OCI-LY3 (cell line): Measurements from ENCODE around the gene PRKAR1B.

Source experiments
- H2AFZ ChIP-seq: fragments of 200-600, 300-600 bp; shearing (Covaris generic); 2 replicates; pipeline ENCODE4 v1.6.0; 2014; ENCODE audit warnings: antibody characterized with exemption, low read depth, low read length
- H3K27ac ChIP-seq: fragments of 200-600, 300-600 bp; sonication (generic); 2 replicates; pipeline ENCODE4 v1.5.1; 2014; ENCODE audit warnings: mild to moderate bottlenecking, low read length, moderate library complexity, mixed read lengths
- H3K27me3 ChIP-seq: fragments of 200-600, 300-600 bp; sonication (generic); 2 replicates; pipeline ENCODE4 v1.6.1; 2014; ENCODE audit warnings: low read depth, low read length, mixed read lengths
- H3K36me3 ChIP-seq: fragments of 200-600, 300-600 bp; sonication (generic); replicated peaks from 2 replicates; pipeline ENCODE3; 2014; ENCODE audit warnings: low read depth, low read length, mixed read lengths
- H3K4me1 ChIP-seq: fragments of 300-600, 200-600 bp; sonication (generic); 2 replicates; pipeline ENCODE4 v1.6.1; 2014; ENCODE audit warnings: low read length, mixed read lengths
- H3K4me2 ChIP-seq: fragments of 200-600, 300-600 bp; sonication (generic); 2 replicates; pipeline ENCODE4 v1.6.1; 2014; ENCODE audit warnings: low read length, mixed read lengths
- H3K4me3 ChIP-seq: fragments of 300-600, 200-600 bp; sonication (generic); 2 replicates; pipeline ENCODE4 v1.5.1; 2014; ENCODE audit warnings: antibody characterized with exemption, mild to moderate bottlenecking, low read length, moderate library complexity
- H3K79me2 ChIP-seq: fragments of 300-600, 200-600 bp; shearing (Covaris generic); 2 replicates; pipeline ENCODE4 v1.6.1; 2014; ENCODE audit warnings: mild to moderate bottlenecking, low read length, mixed read lengths
- H3K9ac ChIP-seq: fragments of 300-600, 200-600 bp; shearing (Covaris generic); 2 replicates; pipeline ENCODE4 v1.6.0; 2014; ENCODE audit warnings: mild to moderate bottlenecking, low read length, moderate library complexity
- H3K9me3 ChIP-seq: fragments of 200-600, 300-600 bp; shearing (Covaris generic); 2 replicates; pipeline ENCODE4 v1.6.1; 2014; ENCODE audit warnings: low read length, mixed read lengths; ENCODE audit not compliant: insufficient read depth
- H4K20me1 ChIP-seq: fragments of 200-600, 300-600 bp; sonication (generic); 2 replicates; pipeline ENCODE4 v1.6.1; 2016; ENCODE audit warnings: low read length, mixed read lengths; ENCODE audit not compliant: insufficient read depth
- CTCF ChIP-seq: fragments of 200-600, 300-600 bp; sonication (generic); IDR thresholded peaks from 2 replicates; pipeline ENCODE4 v1.5.1; 2014; ENCODE audit warnings: antibody characterized with exemption, low read length, low read depth
- EZH2phosphoT487 ChIP-seq: fragments of 200-600 bp; shearing (Covaris generic); IDR thresholded peaks from 2 replicates; pipeline ENCODE4 v1.6.1; 2018; ENCODE audit warnings: antibody characterized with exemption, mixed run types, low read depth

Gene PRKAR1B

GRCh38 chr7:544338-545221 lies 182.5 kb downstream of the PRKAR1B start:
- Histone ChIP-seq H3K27me3 (no peaks in the 10 kb centered on the region), H3K9ac (no peak overlapping the region), H3K4me3 (no peak overlapping the region), H3K27ac (no peak overlapping the region), H3K4me2 (no peak overlapping the region), H3K36me3 (no peaks in the 10 kb centered on the region), H2AFZ (no peak overlapping the region), H4K20me1 (no peaks in the 10 kb centered on the region), H3K79me2 (no peaks in the 10 kb centered on the region), H3K4me1 (no peaks in the 10 kb centered on the region), H3K9me3 (no peaks in the 10 kb centered on the region)
- no peak for TF ChIP-seq CTCF
- no peak for TF ChIP-seq EZH2phosphoT487

DNA sequence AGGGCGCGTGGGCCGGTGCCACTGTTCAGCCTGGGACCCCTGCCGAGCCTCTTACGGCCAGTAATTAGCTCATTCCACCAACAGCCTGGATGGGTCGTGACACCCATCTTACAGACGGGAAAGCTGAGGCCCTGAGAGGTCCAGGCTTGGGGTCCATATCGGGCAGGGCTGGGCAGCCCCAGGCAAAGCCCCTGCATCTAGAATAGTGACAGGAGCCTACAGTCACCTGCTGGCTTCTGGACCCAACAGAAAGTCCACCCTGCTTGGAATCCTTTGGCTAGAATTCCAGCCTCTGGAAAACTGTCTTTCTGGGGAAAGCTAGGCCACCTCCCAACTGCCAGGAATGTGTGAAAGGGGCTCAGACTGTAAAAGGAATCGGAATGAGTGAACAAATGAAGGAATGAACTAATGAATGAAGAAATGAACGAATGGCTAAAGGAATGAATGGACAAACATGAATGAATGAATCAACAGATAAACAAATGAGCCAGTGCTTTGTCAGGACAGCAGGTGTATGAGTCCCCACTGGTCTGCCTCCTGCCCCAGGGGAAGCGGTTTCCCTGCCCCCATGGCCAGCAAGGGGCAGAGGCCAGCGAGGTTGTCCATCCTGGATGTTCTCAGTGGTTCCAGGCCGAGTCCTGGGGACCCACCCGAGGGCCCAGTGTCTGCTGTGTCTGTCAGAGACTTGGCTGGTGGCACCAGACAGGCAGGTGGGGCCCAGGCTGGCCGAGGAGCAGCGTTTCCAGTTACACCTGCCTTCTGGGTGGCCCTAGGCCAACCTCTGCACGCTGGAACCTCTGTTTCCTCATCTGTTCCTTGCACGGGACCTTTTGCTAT lies 183.4 kb downstream of the PRKAR1B start:
- Histone ChIP-seq H3K9ac (no peak overlapping the region), H4K20me1 (no peaks in the 10 kb centered on the region), H3K4me3 (no peak overlapping the region), H3K9me3 (no peaks in the 10 kb centered on the region), H3K36me3 (no peaks in the 10 kb centered on the region), H2AFZ (no peak overlapping the region), H3K4me2 (no peak overlapping the region), H3K27me3 (no peaks in the 10 kb centered on the region), H3K27ac (no peak overlapping the region), H3K4me1 (no peaks in the 10 kb centered on the region), H3K79me2 (no peaks in the 10 kb centered on the region)
- TF ChIP-seq EZH2phosphoT487 (no peak), CTCF (no peak)

DNA sequence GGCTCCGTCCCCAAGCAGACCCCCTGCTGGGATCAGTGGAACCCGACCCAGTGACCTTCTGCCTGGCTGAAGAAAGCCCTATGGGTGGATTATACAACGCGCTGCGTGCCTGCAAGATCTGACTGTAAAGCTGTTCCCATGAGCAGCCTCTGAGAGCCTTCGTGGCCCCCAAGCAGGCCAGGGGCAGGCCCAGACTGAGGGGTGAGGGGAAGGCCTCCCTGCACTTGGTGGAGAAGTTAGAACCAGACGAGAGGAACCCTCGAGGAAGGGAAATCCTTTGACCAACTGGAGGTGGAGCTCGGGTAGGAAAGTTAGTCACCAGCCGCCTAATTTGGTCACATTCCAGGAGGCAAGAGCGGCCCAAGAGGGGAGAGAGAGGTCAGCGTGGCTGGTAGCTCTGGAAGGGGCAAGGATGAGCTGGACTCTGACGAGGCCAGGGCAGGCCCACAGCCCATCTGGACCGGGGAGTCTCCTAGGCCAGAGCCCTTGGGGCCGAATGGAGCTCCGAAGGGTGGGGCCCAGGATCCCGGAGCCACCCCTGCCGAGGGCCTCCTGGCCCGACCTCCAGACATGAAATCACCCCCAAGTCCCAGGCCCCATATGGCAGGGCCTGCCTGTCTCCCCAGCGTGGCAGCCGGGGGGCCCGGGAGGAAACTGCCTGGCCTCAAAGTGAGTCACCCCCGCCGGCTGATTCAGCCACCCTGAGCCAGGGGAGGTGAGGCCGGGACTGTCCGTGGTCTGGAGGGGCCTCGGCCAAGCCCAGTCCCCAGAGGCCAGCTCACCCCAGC lies 184.2 kb downstream of the PRKAR1B start:
- Histone ChIP-seq H3K27ac (no peak overlapping the region), H3K4me2 (no peak overlapping the region), H3K4me3 (no peak overlapping the region), H3K79me2 (no peaks in the 10 kb centered on the region), H2AFZ (no peak overlapping the region), H3K4me1 (no peaks in the 10 kb centered on the region), H3K36me3 (no peaks in the 10 kb centered on the region), H3K27me3 (no peaks in the 10 kb centered on the region), H3K9ac (no peak overlapping the region), H3K9me3 (no peaks in the 10 kb centered on the region), H4K20me1 (no peaks in the 10 kb centered on the region)
- no peak for TF ChIP-seq EZH2phosphoT487
- no peak for TF ChIP-seq CTCF
